Left lung (tissue), 10 donors: ENCODE results near the gene CDH19. TPM values are rescaled to one million over a fixed set of nuclear protein-coding genes. Genes with fewer than 3 reads are reported as not detected.
"Not testable (repeated sequence)": the region's sequence is repeated elsewhere in the genome, so short reads cannot be mapped to it uniquely, and the experiment has no call there.

Experiments
- ATAC-seq: fragments of 200-7000 bp; cut with Tn5 transposase; one replicate; pipeline ENCODE4 v1.9.1; 2020; ENCODE audit warnings: moderate library complexity
- DNase-seq, 4 donors: peaks; one replicate each; pipeline ENCODE4 v3.0.0-alpha.2; 2013 to 2020
- H3K27ac ChIP-seq, 2 donors: fragments of 200-600 bp; sonication (generic) in 1 of 2; one replicate each; pipeline versions ENCODE4 v1.5.0 to v1.8.0; 2020 to 2021
- H3K27me3 ChIP-seq, 2 donors: fragments of 200-600 bp; sonication (generic) in 1 of 2; one replicate each; pipeline versions ENCODE4 v1.5.0 to v1.8.0; 2020 to 2021
- H3K36me3 ChIP-seq, 2 donors: fragments of 200-600 bp; sonication (generic) in 1 of 2; one replicate each; pipeline versions ENCODE4 v1.5.0 to v1.8.0; 2020 to 2021
- H3K4me1 ChIP-seq, 2 donors: fragments of 200-600 bp; one replicate each; pipeline ENCODE4 v1.8.0; 2021
- H3K4me3 ChIP-seq, 2 donors: fragments of 200-600 bp; sonication (generic) in 1 of 2; one replicate each; pipeline versions ENCODE4 v1.5.0 to v1.8.0; 2020 to 2021; ENCODE audit warnings: mild to moderate bottlenecking in 1 of 2
- H3K9me3 ChIP-seq, 2 donors: fragments of 200-600 bp; sonication (generic) in 1 of 2; one replicate each; pipeline versions ENCODE4 v1.5.0 to v1.8.0; 2020 to 2021
- intact Hi-C, 2 donors: fragments of 100-400 bp; cut with DNase I; formaldehyde crosslinking; loops; one replicate each; pipeline versions ENCODE4 v1.11.2 to v1.14.2; 2022
- polyA plus RNA-seq, 6 donors: library from polyadenylated mRNA; unstranded; fragments of 120-200 nt; gene quantifications; one replicate each; pipeline ENCODE4 v1.2.1, GENCODE V29; 2013; ENCODE audit not compliant: insufficient read length in 6 of 6
- total RNA-seq, 2 donors: library from RNA; stranded (reverse); fragmentation: NEBNext Ultra II Directional; extraction: Animal tissue kit (Norgen Biotek cat#: 25700); gene quantifications; one replicate each; pipeline ENCODE4 v1.2.1, GENCODE V29; 2021
- TF ChIP-seq, protein P1 (sequence below), 2 donors: fragments of 200-600 bp; sonication (generic) in 1 of 2; IDR thresholded peaks; one replicate each; pipeline versions ENCODE4 v1.5.0 to v1.8.0; 2021; ENCODE audit warnings: antibody characterized with exemption in 2 of 2
- donor health status: DM: no; HTN: yes; CAD: no.
- donor health status: DM: no; HTN: no; CAD: no.

Gene CDH19
- total and polyA plus RNA-seq, 8 donors: 0.07 to 0.85 (median 0.33) TPM

DNA sequence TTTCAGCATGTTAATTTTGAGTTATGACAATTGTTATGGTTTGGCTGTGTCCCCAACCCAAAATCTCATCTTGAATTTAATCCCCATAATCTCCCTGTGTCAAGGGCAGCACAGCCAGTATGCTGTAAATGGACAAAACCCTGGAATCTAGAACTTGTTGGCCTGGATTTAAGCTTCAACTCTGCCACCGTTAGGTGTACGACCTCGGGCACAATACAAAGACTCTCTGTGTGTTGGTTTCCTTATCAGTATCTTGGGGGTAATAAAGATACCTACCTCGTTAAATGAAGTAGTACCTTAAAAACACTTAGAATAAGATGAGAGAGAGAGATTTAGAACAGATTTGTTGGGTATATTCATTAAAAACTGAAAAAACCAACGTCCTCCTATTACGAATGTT lies 106.5 kb downstream of the CDH19 start:
- no peak for DNase-seq
- Histone ChIP-seq H3K27ac (no peak overlapping the region), H3K4me1 (no peaks in the 10 kb centered on the region), H3K9me3 (no peaks in the 10 kb centered on the region), H3K27me3 (no peaks in the 10 kb centered on the region), H3K36me3 (no peaks in the 10 kb centered on the region), H3K4me3 (no peak overlapping the region)
- ATAC-seq: no peak
- TF ChIP-seq, protein P1, sequence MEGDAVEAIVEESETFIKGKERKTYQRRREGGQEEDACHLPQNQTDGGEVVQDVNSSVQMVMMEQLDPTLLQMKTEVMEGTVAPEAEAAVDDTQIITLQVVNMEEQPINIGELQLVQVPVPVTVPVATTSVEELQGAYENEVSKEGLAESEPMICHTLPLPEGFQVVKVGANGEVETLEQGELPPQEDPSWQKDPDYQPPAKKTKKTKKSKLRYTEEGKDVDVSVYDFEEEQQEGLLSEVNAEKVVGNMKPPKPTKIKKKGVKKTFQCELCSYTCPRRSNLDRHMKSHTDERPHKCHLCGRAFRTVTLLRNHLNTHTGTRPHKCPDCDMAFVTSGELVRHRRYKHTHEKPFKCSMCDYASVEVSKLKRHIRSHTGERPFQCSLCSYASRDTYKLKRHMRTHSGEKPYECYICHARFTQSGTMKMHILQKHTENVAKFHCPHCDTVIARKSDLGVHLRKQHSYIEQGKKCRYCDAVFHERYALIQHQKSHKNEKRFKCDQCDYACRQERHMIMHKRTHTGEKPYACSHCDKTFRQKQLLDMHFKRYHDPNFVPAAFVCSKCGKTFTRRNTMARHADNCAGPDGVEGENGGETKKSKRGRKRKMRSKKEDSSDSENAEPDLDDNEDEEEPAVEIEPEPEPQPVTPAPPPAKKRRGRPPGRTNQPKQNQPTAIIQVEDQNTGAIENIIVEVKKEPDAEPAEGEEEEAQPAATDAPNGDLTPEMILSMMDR (IDR thresholded peaks at IDR 0.05): no peak
- intact Hi-C loops: no loop called here

DNA sequence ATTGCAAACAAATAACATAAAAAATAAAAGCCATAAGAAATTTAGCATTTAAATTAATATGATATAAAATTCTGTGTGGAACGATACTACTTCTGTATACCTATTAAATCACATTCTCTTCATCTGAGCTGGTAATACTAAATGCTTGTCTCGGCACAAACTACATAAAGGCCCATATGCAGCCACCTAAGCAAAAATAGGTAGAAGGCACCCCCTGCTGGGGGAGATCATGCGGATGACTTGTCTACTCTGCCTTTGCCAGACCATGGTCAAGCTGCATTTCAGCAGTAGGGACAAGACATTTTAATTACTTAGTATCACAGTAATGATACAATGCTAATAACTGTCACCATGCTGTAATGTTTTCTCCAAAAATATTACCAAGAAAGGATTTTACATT lies 108.0 kb downstream of the CDH19 start:
- no peaks in the 10 kb centered on the region for H3K9me3 ChIP-seq
- ATAC-seq (peak; percentile 93), DNase-seq (peak; percentile 23 to 83 (median 58))
- no peaks in the 10 kb centered on the region for H3K4me1 ChIP-seq
- TF ChIP-seq, protein P1 (IDR thresholded peaks at IDR 0.05): peak; percentile 34 to 40
- H3K27me3 ChIP-seq: no peaks in the 10 kb centered on the region
- intact Hi-C loops: no loop called here
- no peaks in the 10 kb centered on the region for H3K36me3 ChIP-seq
- H3K4me3 ChIP-seq: no peak overlapping the region
- H3K27ac ChIP-seq: no peak overlapping the region

- no peaks in the 10 kb centered on the region for H3K27me3 ChIP-seq
- no peak overlapping the region for H3K27ac ChIP-seq
- no peak for DNase-seq
- no peaks in the 10 kb centered on the region for H3K4me1 ChIP-seq
- no peaks in the 10 kb centered on the region for H3K36me3 ChIP-seq
- ATAC-seq: no peak
- H3K4me3 ChIP-seq: no peak overlapping the region
- TF ChIP-seq, protein P1 (IDR thresholded peaks at IDR 0.05): no peak
- H3K9me3 ChIP-seq: no peaks in the 10 kb centered on the region
- intact Hi-C loops: no loop called here
Observed at GRCh38 chr18:66473882-66474281, 130.0 kb downstream of the CDH19 start.

GRCh38 chr18:66466184-66466583 lies 137.7 kb downstream of the CDH19 start:
- H3K36me3 ChIP-seq, H3K27ac ChIP-seq, H3K27me3 ChIP-seq, H3K4me1 ChIP-seq, H3K4me3 ChIP-seq, intact Hi-C loops, DNase-seq, H3K9me3 ChIP-seq, ATAC-seq: not testable (repeated sequence)

DNA sequence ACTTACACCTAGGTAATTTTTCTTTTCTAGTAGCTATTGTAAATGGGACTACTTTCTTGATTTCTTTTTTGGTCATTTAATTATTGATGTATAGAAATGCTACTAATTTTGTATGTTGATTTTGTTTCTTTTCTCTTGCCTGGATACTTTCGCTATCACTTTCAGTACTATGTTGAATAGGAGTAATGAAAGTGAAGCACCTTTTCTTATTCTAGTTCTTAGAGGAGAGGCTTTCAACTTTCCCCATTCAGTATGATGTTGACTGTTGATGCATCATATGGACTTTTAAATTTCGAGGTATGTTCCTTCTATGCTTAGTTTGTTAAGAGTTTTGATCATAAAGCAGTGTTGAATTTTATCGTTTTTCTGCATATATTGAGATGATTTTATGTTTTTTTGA lies 142.5 kb downstream of the CDH19 start:
- Histone ChIP-seq H3K4me1 (no peaks in the 10 kb centered on the region), H3K4me3 (no peak overlapping the region), H3K27me3 (no peaks in the 10 kb centered on the region), H3K9me3 (no peaks in the 10 kb centered on the region), H3K36me3 (no peaks in the 10 kb centered on the region), H3K27ac (no peak overlapping the region)
- no peak for DNase-seq
- ATAC-seq: no peak
- TF ChIP-seq, protein P1 (IDR thresholded peaks at IDR 0.05): no peak
- intact Hi-C loops: no loop called here

DNA sequence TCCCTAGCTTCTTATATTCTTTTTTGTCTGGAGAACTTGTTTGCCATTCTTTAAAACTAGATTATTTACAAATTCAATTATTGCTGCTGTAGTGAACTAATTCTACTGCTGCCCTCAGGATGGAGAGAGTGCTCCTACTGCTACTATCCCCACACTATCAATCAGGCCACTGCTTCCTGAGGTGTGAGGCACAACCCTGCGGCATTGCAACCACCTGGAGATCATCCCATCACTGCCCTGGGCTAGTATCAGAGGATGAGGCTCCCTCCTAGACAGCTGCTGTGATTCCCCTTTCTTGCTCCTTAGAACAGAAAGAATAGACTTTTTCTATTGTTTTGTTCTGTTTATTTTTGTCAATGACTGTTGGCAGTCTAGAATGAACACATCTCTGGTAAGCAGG lies 146.6 kb downstream of the CDH19 start:
- TF ChIP-seq, protein P1 (IDR thresholded peaks at IDR 0.05): no peak
- Histone ChIP-seq H3K27me3 (no peaks in the 10 kb centered on the region), H3K27ac (no peak overlapping the region), H3K36me3 (no peaks in the 10 kb centered on the region), H3K4me1 (no peaks in the 10 kb centered on the region), H3K4me3 (no peak overlapping the region), H3K9me3 (no peaks in the 10 kb centered on the region)
- ATAC-seq (no peak), DNase-seq (no peak)
- intact Hi-C loops: no loop called here
